Measurements from ENCODE around the gene SNRNP25. TPM values are rescaled to one million over a fixed set of nuclear protein-coding genes. Genes with fewer than 3 reads are reported as not detected.

SNRNP25 gene
- total and polyA plus RNA-seq, 2 donors (not counting 3 experiments of a cell fraction or from before 2014, with no cell fraction given) = 41.8 to 49.6 TPM

- Histone ChIP-seq H3K27ac (ENCODE audit: insufficient read depth, low read depth, low read length) (peak overlapping the region; percentile 11), H3K4me1 (ENCODE audit: control insufficient read depth, extremely low read depth, insufficient read depth, low read length) (peaks cover 5% of the 10 kb centered on the region), H3K36me3 (ENCODE audit: control insufficient read depth in 2 of 2, extremely low read depth in 1 of 2, insufficient read depth in 2 of 2, low read length in 2 of 2) (peaks cover 0 to 9% of the 10 kb centered on the region in 2 experiments), H3K4me2 (ENCODE audit: insufficient read depth, low read length) (no peak overlapping the region), H3K9me3 (replicated peaks; ENCODE audit: control insufficient read depth, insufficient read depth, low read length) (no peaks in the 10 kb centered on the region), H2AFZ (ENCODE audit: low read depth, low read length) (no peak overlapping the region), H3K9me1 (replicated peaks; ENCODE audit: control insufficient read depth, extremely low read depth, insufficient read depth, low read length) (no peaks in the 10 kb centered on the region), H4K20me1 (replicated peaks; ENCODE audit: control insufficient read depth, extremely low read depth, insufficient read depth, low read length) (no peaks in the 10 kb centered on the region), H3K79me2 (ENCODE audit: control insufficient read depth, insufficient read depth, low read length) (no peaks in the 10 kb centered on the region), H3K4me3 (replicated peaks in 1 of 3; ENCODE audit: insufficient read depth in 1 of 3, low read depth in 1 of 3, low read length in 3 of 3) (no peak overlapping the region), H3K27me3 (ENCODE audit: control insufficient read depth in 2 of 2, insufficient read depth in 2 of 2, low read length in 2 of 2) (no peaks in the 10 kb centered on the region), H3K9ac (replicated peaks; ENCODE audit: extremely low read depth, insufficient read depth, low read length) (no peak overlapping the region)
- DNase-seq (ENCODE audit: low read depth, low spot score) (peak; percentile 65), FAIRE-seq (no peak)
- CTCF ChIA-PET = interaction anchor here (1.4 to 6.0 kb wide), 3 partner anchors 37 to 260 kb away, joined by 5 to 130 read pairs (median 7); partner anchors contain the start of gene HBQ1
- dilution Hi-C loops (cut with MboI; ENCODE audit: extremely low pct_ligation_motif_present, low sequenced_read_pairs) = no loop called here
- BruUV-seq (replicated peaks) = no TSS peak
- TF ChIP-seq MAX (IDR thresholded peaks at IDR 0.05; ENCODE audit: insufficient read depth, insufficient read length) (no peak), FOS (IDR thresholded peaks at IDR 0.05; ENCODE audit: borderline replicate concordance, insufficient read depth, low read length) (no peak), CTCF (IDR thresholded peaks at IDR 0.05; ENCODE audit: extremely low read depth in 1 of 2, insufficient read depth in 1 of 2, low read depth in 1 of 2, low read length in 2 of 2) (no peak), POLR2A (IDR thresholded peaks at IDR 0.05; ENCODE audit: low read depth, low read length) (no peak), MYC (IDR thresholded peaks at IDR 0.05; ENCODE audit: low read depth, low read length) (no peak), GATA2 (IDR thresholded peaks at IDR 0.05; ENCODE audit: insufficient read depth, insufficient read length, low read depth, low read length) (no peak), EZH2 (IDR thresholded peaks at IDR 0.05; ENCODE audit: borderline replicate concordance, low read depth, low read length, severe bottlenecking) (no peak), POLR2AphosphoS5 (IDR thresholded peaks at IDR 0.05; ENCODE audit: insufficient read depth, low read depth, low read length) (no peak), JUN (IDR thresholded peaks at IDR 0.05; ENCODE audit: borderline replicate concordance, insufficient read depth, insufficient read length, low read depth) (no peak)
- intact Hi-C loops (cut with micrococcal nuclease) = no loop called here
- POLR2A ChIA-PET = no interaction called here
Observed at GRCh38 chr16:102060-102855, 48.6 kb downstream of the SNRNP25 start.
